HL-60/S4 (cell line): ENCODE measurements around the gene SIAH1.
"Not testable (repeated sequence)": the region's sequence is repeated elsewhere in the genome, so short reads cannot be mapped to it uniquely, and the experiment has no call there.

Experiments
- in situ Hi-C: fragments of 300-500 bp; cut with MboI; formaldehyde crosslinking; loops from 2 replicates; pipeline ENCODE4 v1.14.3; 2022; ENCODE audit warnings: low sequenced_read_pairs

Gene SIAH1

DNA sequence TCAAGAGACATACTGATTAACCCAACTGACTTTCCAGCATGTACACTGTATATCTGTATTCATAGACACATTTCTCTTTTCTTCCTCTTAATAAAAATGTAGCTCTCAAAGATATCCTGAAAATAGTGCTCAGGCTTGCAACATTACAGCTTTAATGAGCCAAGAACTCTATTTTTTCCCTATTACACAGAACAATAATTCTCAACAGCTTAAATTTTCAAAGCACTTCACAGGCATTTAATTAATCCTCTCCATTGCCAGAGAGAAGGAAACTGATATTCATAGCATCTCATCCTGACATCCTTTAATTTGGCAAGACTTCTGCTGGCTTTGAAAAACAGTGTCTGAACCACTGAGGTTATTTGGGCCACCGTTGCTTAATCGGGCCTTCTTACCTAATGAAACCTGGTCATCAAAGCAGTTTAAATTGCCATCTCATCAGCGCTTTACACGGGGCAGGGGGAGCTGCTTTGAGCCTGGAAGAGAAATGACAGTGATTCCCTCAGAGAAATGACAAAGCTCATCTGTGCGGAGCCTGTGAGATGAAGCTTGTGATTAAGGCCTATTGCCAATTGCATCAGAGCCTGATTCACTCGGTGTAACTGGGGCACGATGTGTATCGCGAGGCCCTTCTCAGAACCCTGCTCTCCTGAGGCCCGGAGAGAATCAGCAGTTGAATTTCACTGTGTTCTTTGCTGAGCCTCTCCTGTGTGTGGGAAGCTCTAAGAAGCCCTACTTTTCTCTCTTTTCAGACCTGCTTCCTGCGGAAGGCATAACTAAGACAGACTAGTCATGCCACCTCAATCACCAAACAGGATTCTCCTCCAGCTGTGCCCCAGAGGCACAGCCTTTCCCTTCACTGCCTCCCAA lies 8.5 kb upstream of the SIAH1 start:
- in situ Hi-C loops, result no loop called here

DNA sequence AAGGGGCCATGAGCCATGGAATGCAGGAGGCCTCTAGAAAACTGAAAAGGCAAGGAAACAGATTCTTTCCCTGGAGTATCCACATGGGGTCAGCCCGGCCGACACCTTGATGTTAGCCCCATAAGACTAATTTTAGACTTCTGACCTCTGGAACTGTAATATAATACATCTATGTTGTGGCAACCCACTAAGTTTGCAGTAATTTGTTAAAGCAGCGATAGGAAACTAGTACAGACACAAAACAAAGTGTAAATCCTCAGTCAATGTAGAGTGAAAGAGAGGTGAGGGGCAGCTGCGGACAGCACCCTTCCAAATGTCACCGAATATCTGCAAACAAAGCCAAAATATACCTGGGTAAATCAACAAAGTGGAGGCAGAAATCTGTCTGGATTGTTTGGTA lies 7.2 kb upstream of the SIAH1 start:
- in situ Hi-C loops, result no loop called here

DNA sequence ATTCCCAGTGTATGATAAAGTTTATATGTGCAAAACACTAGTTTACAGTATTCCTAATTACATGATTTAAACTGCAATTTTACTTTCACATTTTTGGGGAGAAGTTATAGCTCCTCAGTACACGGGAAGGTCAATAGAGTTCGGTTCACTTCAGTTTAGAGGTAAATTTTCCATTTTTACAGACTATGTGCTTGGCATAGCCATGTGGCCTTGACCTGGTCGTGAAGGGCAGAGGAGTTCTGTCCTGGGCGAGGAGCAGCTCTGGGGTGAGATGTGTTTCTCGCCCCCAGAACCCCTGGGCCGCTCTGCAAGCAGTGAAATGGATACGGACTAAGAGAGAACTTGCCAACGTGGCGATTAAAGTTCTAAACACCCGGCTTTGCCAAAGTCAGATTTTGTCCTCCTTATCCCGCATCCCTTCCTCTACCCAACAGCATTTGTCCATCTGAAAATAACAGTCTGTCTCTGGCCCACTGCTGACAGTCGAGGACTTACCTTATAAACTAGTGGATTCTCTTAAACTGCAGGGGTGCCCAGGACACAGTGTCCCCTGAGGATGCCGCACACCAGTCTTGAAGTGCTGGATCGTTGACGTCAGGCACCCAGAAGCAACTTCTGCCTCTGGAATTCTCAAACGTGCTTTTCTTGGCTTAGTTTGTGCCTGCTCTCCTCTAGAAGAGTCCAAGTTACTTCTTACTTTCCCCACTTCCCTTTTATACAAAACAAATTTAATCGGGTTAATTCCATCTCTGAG lies 1.5 kb upstream of the SIAH1 start:
- in situ Hi-C loops, result no loop called here

DNA sequence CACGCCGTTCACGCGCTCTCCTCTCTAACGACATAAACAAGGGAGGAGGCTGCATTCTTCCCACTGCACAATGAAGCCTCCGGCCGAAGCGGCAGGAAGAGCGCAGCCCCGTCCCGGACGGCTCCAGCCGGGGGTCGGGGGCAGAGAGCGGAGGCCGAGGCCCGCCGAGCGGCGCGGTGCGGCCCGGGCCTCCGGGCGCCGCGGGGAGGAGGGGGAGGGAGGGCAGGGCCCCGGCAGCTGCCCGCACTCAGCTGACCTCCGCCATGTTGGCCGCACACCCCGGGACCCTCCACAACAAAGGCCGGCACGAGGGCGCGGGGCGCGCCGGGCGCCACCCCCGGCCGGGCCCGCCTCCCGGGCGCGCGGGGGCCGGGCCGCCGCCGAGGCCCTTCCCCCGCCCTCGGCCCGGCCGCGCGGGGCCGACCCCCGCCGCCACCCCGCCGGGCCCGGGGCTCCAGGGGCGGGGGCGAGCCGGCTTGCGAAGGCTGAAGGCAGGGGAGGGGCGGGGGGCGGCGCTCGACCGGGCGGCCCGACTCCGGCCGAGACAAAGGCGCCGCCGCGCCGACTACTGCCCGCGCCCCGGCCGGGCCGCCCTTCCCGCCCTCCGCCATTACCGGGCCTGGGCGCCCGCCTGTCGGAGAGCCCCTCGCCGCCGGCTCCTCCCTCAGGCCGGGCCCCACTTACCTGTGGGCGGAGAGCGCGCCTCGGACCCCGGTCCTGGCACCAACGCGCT lies 527 bp downstream of the SIAH1 start:
- in situ Hi-C loops, result no loop called here

DNA sequence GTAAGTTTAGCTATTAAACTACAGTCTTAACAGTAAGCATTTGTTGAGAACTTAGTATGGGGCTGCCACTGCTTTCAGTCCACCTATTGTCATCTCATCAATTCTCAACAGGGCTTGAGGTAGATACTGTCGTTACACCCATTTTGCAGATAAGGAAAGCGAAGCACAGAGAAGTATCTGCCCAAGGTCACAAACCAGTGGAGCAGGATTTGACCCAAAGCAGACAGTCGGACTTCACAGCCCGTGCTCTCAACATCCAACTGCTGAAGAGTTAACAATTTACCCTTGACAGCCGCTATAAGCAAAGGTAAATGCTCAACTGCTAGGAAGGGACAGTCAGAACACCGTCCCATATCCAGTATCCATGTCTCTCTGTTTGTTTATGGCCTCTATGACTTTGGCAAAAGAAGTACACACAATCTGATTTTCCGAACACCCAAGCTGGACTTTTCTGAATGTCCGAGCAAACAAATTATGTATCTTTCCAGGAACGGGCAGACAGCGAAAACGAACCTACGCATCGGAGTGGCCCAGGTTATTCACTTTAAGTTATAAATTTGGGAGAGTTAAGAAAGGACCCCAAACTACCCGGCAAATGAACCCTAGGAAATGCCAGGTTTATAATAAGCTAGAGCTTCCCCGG lies 1.2 kb downstream of the SIAH1 start:
- in situ Hi-C loops, result no loop called here

DNA sequence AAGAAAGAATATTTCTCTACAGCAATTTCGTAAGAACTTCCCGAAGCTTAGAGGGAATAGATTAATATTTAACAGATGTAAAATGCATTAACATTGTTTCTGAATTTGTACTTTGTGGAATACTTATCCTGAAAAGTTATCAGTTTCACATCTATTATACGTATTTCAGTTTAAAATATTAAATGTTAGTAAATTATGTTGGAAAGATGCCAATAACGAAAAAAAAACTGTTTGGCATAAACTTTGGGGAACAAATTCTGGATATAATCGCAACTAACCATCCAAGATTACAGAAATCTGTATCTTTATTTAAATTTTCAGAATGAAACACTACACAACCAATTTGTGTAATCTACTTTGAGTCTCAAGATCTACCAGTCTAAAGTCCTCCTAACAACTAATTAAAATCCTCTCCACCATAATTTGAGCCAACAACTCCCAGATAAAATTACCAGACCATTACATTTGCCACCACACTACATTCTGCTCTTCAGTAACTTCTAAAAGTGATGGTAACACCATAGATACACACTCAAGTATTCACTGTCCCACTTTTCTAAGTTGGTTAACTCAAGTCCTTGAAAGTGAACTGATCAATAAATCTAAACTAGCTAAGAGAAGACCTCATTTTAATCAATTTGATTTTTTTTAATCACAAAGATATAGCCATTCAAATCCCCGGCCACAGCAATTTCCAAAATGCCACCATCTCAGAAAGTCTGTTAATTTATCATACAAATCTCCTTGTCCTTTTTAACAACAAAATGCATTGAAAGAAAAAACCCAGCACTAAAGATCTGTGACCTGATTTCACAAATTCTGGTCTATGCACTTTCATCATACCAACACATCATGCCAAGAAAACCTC lies 2.0 kb downstream of the SIAH1 start:
- in situ Hi-C loops, result no loop called here

DNA sequence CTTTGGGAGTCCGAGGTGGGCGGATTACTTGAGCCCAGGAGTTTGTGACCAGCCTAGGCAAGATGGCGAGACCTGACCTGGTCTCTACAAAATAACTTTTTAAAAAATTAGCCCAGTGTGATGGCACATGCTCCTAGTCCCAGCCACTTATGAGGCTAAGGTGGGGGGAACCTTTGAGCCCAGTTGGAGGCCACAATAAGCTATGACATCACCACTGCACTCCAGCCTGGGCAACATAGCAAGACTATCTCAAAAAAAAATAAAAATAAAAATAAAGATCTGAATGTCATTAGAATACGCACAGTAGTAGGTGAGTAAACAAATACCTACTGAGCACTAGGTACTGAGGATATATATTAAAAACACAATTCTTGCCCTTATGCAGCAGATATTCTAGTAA lies 3.1 kb downstream of the SIAH1 start:
- in situ Hi-C loops, result no loop called here

DNA sequence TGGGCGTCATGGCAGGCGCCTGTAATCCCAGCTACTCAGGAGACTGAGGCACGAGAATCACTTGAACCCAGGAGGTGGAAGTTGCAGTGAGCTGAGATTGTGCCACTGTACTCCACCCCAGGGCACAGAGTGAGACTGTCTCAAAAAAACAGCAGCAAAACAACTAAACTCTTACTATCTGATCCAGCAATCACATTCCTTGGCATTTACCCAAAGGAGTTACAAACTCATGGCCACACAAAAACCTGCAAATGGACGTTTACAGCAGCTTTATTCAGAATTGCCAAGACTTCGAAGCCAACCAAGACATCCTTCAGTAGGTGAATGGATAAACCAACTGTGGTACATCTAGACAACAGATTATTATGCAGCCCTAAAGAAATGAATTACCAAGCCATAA lies 4.0 kb downstream of the SIAH1 start:
- in situ Hi-C loops, result no loop called here

DNA sequence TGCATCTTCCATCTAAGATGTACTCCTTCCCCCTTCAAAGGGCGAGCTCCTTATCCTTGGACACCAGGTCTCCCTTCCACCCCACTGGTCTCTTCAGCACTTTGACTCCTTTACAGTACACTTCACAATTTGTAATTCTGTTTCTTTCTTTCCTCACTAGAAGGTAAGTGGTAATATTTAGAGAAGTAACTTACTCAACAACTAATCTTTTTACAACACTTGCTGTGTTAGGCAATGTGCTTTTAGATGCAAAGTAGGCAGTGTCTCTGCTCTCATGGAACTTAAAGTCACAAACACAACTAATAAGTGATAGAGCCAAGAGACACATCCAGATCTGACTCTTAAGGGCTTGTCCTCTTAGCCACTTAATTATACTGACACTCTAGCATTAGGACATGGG lies 6.4 kb downstream of the SIAH1 start:
- in situ Hi-C loops, result no loop called here

DNA sequence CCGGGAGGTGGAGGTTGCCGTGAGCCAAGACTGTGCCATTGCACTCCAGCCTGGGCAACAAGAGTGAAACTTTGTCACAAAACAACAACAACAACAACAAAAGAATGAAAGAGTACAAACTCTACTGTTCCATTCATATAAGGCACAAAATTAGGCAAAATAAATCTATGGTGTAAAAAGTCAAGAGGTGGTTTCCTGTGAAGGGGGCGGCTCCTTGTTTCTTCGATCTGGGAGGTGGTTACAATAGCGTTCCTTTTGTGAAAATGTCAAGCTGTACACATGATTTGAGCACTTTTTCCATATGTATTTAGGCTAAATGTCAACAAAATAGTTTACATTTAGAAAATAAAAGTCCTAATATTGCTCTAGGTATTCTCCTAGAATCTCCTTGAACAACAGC lies 6.9 kb downstream of the SIAH1 start:
- in situ Hi-C loops, result no loop called here

DNA sequence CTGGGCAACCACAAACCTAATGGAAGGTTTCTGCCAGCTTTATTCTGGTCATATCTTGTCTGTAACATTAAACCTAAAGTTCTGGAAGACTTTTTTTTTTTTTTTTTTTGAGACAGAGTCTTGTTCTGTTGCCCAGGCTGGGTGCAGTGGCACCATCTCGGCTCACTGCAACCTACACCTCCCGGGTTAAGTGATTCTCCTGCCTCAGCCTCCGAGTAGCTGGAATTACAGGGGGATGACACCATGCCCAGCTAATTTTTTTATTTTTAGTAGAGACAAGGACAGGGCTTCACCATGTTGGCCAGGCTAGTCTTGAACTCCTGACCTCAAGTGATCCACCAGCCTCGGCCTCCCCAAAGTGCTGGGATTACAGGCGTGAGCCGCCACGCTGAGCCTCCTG lies 7.9 kb downstream of the SIAH1 start:
- in situ Hi-C loops, result not testable (repeated sequence)

DNA sequence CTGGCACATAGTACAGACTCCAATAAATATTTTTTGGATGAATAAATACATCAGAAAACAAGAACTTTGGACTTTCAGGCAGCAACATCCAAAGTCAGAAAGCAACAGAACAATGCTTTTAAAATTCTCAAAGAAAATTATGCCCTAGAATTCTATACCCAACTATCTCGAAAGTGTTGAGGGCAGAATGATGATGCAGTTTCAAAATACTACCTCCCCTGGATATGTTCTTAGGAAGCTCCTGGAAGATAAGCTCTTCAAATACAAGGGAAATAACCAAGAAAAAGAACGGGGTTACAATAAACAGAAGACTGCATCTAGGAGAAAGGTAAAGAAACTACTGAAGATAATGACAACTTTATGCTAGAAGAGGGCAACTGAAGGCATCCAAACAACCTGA lies 11.0 kb downstream of the SIAH1 start:
- in situ Hi-C loops, result loop anchor here (25.0 kb wide), 1 partner anchor 163 kb away; no protein-coding TSS in a partner anchor

DNA sequence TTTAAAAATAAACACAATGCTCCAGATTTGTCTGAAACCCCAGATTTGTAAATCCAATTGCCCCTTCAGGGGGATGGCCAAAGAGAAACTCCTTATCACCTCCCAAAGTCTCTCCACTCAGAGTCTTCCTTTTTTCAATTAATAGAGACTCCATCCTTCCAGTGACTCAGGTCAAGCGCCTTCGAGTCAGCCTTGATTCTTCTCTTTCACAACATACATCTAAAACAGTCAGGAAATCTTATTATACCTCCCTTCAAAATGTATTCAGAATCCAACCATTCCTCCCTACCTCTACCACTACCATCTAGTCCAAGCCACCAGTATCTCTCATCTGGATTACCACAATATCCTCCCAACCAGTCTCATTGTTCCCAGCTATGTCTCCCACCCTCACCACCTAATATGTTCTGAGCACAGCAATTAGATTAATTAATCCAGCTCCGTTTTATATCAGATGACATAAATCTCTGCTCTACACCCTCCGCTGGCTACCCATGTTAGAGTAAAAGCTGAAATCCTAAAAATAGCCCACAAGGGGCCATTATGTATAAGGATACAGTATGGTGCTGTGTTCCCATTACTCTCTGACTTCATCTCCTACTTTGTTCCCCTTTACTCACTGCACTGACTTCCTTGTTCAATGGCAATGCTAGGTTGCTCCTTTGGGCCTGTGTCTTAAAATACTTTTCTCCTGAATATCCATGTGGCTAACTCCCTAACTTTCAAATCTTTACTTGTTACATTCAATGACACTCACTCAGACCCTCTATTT lies 11.8 kb downstream of the SIAH1 start:
- in situ Hi-C loops, result loop anchor here (25.0 kb wide), 1 partner anchor 164 kb away; no protein-coding TSS in a partner anchor

DNA sequence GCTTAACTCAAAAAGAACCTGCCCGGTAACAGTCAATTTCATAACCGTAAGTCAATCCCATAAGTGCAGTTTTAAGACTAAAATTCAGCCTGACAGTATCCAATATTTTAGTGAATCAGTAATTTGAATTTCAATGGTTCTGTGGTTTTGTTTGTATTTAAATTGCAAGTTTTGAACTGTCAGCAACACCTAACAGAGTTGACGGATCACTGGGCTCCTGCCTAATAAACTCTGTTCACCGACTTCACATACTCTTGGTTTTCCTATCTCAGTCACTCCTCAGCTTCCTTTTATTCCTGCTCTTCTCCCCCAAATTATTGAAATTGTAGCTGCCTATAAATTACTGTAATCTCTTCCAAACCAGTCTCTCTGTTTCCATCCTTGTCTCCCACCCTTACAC lies 12.5 kb downstream of the SIAH1 start:
- in situ Hi-C loops, result loop anchor here (25.0 kb wide), 1 partner anchor 165 kb away; no protein-coding TSS in a partner anchor

DNA sequence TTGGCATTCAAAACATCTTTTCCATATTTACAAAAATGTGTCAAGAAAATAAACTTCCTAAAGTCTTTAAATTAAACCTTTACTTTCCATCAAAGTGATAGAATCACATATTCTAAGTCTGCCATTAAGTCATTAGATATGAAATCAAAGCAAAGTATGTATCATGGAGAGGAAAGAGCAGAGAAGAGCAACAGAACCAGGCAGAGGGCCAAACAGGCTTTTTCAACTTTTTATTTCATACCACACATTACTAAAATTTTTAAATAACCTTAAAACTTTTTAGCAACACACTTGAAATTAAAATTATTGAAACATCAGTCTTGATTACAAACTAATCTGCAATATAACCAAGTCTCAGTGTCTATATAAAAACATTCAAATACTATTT lies 13.8 kb downstream of the SIAH1 start:
- in situ Hi-C loops, result loop anchor here (25.0 kb wide), 1 partner anchor 166 kb away; no protein-coding TSS in a partner anchor

DNA sequence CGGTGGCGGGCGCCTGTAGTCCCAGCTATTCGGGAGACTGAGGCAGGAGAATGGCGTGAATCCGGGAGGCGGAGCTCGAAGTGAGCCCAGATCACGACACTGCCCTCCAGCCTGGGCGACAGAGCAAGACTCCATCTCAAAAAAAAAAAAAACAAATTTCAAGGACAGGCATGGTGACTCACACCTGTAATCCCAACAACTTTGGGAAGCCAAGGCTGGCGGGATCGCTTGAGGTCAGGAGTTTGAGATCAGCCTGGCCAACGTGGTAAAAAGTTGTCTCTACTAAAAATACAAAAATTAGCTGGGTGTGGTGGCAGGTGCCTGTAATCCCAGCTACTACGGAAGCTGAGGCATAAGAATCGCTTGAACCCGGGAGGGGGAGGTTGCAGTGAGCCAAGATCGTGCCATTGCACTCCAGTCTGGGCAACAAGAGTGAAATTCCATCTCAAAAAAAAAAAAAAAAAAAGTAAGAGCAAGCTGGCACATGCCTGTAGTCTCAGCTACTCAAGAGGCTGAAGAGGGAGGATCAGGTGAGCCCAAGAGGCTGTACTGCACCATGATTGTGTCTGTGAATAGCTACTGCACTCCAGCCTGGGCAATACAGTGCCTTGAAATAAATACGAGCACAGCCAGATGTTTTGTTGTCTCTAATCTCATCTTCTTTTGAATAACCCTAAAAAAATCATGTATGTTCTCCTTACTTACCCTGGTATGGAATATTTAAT lies 14.4 kb downstream of the SIAH1 start:
- in situ Hi-C loops, result loop anchor here (25.0 kb wide), 1 partner anchor 166 kb away; no protein-coding TSS in a partner anchor

DNA sequence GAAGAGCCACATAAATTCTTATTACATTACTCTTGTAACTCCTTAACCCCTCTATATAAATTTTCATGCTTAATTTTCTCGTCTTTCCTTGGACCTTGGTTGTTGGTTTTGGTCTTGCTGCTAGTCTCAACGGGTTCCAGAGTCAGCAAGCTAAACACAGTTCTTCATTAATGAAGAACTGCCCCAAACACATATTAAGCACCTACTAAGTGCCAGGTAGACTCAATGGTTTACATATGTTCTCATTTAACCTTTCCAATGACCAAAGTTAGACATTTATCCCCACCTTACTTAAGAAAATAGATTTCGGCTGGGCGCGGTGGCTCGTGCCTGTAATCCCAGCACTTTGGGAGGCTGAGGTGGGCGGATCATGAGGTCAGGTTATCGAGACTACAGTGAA lies 15.0 kb downstream of the SIAH1 start:
- in situ Hi-C loops, result loop anchor here (25.0 kb wide), 1 partner anchor 167 kb away; no protein-coding TSS in a partner anchor

DNA sequence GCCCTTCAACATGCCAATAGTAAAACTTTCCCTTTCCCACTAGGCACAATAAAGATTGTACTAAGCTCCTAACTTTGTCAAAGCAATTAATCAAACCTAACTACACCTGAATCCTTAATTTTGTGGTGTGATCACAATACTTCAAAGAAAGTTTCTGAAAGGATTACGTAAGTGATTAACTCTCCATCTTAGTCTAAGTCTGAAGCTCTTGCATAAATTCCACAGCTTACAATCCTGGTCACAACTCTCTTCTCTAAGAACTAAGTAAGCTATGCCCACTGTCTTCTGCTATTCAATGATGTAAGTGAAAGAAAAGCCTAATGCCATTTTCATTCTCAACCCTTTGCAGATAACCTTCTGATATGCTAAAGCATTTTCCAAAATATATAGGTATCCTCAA lies 15.4 kb downstream of the SIAH1 start:
- in situ Hi-C loops, result loop anchor here (25.0 kb wide), 1 partner anchor 168 kb away; no protein-coding TSS in a partner anchor
